ENCODE results near the gene KCNK16.

KCNK16 gene

DNA sequence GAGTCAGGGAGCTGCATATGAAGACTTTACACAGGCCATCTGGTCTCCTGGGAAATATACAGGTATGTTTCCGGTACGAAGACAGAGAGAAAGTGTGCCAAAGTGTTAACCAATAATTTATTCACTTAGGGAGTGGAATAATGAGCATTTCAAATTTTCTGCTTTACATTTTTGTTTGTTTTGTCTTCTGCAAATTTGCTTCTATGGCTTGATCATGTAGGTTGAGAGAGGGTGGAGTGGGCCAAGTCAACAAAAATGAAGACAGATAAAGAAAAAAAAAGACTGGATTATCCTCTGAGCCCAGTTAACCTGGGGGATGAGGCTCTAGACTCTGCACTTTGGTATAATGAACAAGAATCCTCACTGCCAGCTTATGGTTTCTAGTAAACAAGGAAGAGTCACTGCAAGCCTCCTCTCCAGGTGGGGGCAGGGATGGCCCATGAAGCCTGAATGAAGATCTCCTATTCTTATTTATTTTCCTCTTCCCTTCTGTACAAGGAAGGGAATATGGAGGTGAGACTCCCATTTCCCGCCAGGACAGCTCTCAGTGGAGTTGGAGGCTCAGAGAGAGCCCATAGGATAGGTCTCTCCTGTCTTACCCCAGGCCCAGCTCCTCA is 46.0 kb downstream of the KCNK16 start:
- no peak for DNase-seq

GRCh38 chr6:39274903-39275302 is 47.6 kb downstream of the KCNK16 start:
- DNase-seq: no peak

DNA sequence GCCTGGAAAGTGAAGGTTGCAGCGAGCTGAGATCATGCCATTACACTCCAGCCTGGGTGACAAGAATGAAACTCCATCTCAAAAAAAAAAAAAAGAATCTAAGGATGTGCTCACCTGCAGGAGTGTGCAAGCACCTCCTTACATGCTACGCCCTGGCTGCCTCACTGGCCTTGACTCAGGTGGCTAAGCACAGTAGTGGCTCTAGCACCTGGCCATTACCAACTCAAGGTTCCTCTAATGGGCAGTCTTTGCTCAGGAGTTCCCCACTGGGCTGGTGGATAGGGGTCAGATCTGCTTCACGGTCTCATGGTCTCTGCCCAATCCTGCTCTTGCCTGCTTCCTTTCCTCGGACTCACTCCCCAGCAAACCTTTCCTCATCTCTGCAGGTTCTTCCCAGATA is 48.0 kb downstream of the KCNK16 start:
- no peak for DNase-seq

GRCh38 chr6:39273406-39273821 is 49.1 kb downstream of the KCNK16 start:
- no peak for DNase-seq

DNA sequence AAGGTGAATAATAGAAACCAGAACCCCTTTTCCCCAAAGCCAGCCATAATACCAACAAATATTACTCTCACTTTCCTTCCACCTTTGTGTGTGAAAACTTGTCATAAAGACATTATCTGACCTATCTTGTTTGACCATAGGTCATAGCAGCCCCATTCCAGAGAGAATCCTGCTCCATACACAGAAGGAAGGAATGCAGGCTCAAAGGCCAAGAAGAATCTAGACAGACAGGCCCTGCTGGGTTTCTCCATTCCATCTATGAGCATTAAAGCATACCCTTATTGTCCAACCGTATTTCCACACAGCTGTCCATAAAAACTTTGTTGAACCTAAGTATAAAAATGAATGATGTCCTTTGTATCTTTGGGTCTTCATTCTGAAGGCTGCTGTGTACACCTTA is 52.5 kb downstream of the KCNK16 start:
- no peak for DNase-seq

DNA sequence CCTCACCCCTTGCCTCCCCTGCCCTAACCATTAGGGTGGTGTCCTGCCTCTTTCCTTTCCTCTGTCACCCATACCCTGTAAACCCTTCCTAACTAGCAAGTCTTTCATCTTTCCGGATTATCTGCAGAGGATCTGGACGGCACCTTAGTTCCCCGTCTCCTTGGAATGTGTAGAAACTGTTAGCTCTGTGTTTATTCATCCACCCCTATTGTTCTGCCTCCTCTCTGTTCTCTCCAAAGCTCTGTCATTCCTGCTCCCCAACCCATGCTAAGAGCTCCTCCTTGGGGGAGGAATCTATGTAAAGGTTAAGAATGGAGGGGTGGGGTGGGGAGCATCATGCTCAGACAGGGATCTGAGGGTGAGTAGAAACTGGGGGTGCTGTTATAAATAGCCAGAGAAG is 53.8 kb downstream of the KCNK16 start:
- no peak for DNase-seq

- DNase-seq: no peak
Measured at GRCh38 chr6:39268171-39268570, 54.3 kb downstream of the KCNK16 start.

DNA sequence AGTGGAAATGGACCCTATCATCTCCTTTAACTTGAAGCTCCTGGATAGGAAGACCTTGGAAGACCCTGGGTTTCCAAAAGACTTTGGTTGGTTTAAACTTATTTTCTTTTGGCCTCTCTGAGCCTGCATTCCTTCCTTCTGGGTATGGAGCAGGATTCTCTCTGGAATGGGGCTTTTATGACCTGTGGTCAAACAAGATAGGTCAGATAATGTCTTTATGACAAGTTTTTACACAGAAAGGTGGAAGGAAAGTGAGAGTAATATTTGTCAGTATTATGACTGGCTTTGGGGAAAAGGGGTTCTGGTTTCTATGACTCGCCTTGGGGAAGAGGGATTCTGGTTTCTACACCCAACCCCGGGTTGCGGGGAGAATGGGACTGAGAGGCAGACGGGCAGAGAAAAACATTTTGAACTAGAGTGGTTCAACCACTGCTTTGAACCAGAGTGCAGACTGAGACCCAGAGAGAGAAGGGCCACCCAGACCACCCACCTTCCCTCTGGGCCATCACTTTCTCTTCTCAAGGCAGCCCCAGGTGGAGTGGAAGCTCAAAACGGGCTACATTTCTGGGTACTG is 55.6 kb downstream of the KCNK16 start:
- DNase-seq: no peak

DNA sequence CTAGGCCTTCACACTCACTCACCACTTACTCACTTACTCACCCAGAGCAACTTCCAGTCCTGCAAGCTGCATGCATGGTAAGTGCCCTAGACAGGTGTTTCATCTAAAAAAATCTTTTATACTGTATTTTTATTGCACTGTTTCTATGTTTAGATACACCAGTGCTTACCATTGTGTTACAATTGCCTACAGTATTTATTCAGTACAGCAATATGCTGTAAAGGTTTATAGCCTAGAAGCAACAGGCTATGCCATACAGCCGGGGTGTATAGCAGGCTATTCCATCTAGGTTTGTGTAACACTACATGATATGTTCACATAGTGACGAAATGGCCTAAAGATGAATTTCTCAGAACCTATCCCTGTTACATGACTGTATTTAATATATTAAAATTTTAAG is 56.1 kb downstream of the KCNK16 start:
- no peak for DNase-seq
